ENCODE results near the gene HSD17B8. TPM values are rescaled to one million over a fixed set of nuclear protein-coding genes. Genes with fewer than 3 reads are reported as not detected.
A peak's percentile ranks its signal among the peaks of the same experiment; 100 is the strongest.

Gene HSD17B8
- polyA plus RNA-seq, 4 donors = 30.9 to 46.1 (median 33.0) TPM

DNA sequence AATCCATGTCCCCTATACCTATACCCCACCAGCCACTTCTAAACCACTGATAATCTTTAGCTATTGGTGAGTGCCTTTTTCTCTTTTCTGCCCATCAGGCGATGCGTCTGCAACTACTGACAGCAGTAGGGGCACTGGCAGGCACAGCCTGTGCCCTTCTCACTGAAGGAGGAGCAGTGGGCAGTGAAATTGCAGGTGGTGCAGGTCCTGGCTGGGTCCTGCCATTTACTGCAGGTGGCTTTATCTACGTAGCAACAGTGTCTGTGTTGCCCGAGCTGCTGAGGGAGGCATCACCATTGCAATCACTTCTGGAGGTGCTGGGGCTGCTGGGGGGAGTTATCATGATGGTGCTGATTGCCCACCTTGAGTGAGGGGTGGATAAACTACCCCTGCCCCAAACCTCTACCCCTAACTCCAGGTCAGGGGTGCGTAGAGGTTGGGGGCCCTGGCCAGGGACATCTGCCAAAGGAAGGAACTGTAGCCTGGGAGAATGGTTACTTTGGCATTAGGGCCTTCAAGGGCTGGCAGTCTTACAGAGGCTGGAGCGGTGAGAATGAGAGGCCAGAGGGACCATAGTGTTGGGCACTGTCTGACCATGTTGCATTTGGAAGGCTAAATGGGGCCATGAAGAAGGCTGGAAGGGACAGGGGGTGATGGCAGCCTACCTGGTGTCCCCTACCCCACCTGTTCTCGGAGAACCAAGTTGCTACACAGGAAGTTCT is 851 bp upstream of the HSD17B8 start:
- H3K4me3 ChIP-seq (ENCODE audit: low read depth in 1 of 3, low read length in 3 of 3) = peak overlapping the region in 1 of 3 donors; percentile 68

DNA sequence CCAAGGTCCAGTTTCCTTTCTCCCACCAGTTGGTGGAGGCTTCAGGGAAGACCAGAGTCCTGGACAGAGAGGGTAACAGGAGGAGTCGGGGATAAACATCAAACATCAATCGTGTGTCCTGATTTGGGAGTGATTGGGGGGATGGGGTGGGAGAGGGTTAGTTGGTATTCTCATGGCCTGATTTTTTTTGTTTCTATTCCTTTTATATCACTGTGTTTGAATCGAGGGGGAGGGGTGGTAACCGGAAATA is 365 bp upstream of the HSD17B8 start:
- WGBS, 3 donors = 3% methylated on average over 4 of the region's 4 CpGs
- H3K27me3 ChIP-seq (ENCODE audit: control insufficient read depth in 3 of 3, insufficient read depth in 3 of 3, low read length in 3 of 3) = no peaks in the 10 kb centered on the region
- FAIRE-seq (no peak), DNase-seq (no peak)
- peaks cover 5 to 24% (median 12%) of the 10 kb centered on the region in 3 donors for H3K36me3 ChIP-seq (ENCODE audit: control insufficient read depth in 3 of 3, insufficient read depth in 2 of 3, low read depth in 1 of 3, low read length in 3 of 3)
- peak overlapping the region in 2 of 3 donors; percentile 2 to 37 for H3K27ac ChIP-seq (ENCODE audit: low read depth in 1 of 3, low read length in 2 of 3)
- H3K4me3 ChIP-seq (ENCODE audit: low read depth in 1 of 3, low read length in 3 of 3) = peak overlapping the region in 2 of 3 donors; percentile 63 to 68
- no peaks in the 10 kb centered on the region for H3K9me3 ChIP-seq (ENCODE audit: control insufficient read depth in 2 of 2, insufficient read depth in 1 of 2, low read depth in 1 of 2, low read length in 1 of 2)
- H3K4me1 ChIP-seq (ENCODE audit: control insufficient read depth in 3 of 3, insufficient read depth in 2 of 3, low read depth in 1 of 3, low read length in 2 of 3) = peaks cover 9 to 39% (median 13%) of the 10 kb centered on the region in 3 donors

More for the DNA sequence above, 851 bp upstream of the HSD17B8 start:
- FAIRE-seq (no peak), DNase-seq (no peak)
- Histone ChIP-seq H3K27me3 (ENCODE audit: control insufficient read depth in 3 of 3, insufficient read depth in 3 of 3, low read length in 3 of 3) (no peaks in the 10 kb centered on the region), H3K4me1 (ENCODE audit: control insufficient read depth in 3 of 3, insufficient read depth in 2 of 3, low read depth in 1 of 3, low read length in 2 of 3) (peaks cover 9 to 40% (median 16%) of the 10 kb centered on the region in 3 donors), H3K27ac (ENCODE audit: low read depth in 1 of 3, low read length in 2 of 3) (peak overlapping the region in 2 of 3 donors; percentile 2 to 37), H3K9me3 (ENCODE audit: control insufficient read depth in 2 of 2, insufficient read depth in 1 of 2, low read depth in 1 of 2, low read length in 1 of 2) (no peaks in the 10 kb centered on the region), H3K36me3 (ENCODE audit: control insufficient read depth in 3 of 3, insufficient read depth in 2 of 3, low read depth in 1 of 3, low read length in 3 of 3) (peaks cover 5 to 24% (median 12%) of the 10 kb centered on the region in 3 donors)
- WGBS, 3 donors = 85 to 86% (median 86%) methylated on average over 7 of the region's 7 CpGs

DNA sequence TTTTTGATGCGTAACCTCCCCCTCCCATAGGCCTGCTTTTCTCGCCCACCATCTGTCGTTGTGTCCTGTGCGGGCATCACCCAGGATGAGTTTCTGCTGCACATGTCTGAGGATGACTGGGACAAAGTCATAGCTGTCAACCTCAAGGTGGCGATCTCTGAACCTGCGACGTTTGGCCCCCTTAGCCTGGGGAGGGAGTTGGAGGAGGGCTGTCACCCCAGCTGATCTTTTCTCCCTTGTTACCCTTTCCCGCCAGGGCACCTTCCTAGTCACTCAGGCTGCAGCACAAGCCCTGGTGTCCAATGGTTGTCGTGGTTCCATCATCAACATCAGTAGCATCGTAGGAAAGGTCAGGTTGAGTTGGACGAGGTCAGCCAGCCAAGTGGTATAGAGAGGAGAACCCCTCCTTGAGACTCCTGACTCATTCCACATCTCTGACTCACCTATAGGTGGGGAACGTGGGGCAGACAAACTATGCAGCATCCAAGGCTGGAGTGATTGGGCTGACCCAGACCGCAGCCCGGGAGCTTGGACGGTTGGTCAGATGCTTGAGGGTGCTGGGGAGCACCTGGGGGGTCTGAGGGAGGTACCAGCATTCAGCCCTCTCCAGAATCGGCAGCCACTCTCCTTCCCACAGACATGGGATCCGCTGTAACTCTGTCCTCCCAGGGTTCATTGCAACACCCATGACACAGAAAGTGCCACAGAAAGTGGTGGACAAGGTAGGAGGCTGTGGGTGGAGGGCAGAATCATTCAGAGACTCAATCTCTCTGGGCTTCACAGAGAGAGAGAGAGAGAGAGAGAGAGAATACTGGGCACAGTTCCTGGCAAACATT is 954 bp downstream of the HSD17B8 start:
- Histone ChIP-seq H3K4me1 (ENCODE audit: control insufficient read depth in 3 of 3, insufficient read depth in 2 of 3, low read depth in 1 of 3, low read length in 2 of 3) (peaks cover 9 to 39% (median 10%) of the 10 kb centered on the region in 3 donors), H3K4me3 (ENCODE audit: low read depth in 1 of 3, low read length in 3 of 3) (peak overlapping the region; percentile 63 to 71 (median 68)), H3K36me3 (ENCODE audit: control insufficient read depth in 3 of 3, insufficient read depth in 2 of 3, low read depth in 1 of 3, low read length in 3 of 3) (peaks cover 5 to 34% (median 12%) of the 10 kb centered on the region in 3 donors), H3K27ac (ENCODE audit: low read depth in 1 of 3, low read length in 2 of 3) (peak overlapping the region; percentile 45 to 83 (median 57)), H3K27me3 (ENCODE audit: control insufficient read depth in 3 of 3, insufficient read depth in 3 of 3, low read length in 3 of 3) (no peaks in the 10 kb centered on the region), H3K9me3 (ENCODE audit: control insufficient read depth in 2 of 2, insufficient read depth in 1 of 2, low read depth in 1 of 2, low read length in 1 of 2) (no peaks in the 10 kb centered on the region)
- FAIRE-seq (no peak), DNase-seq (peak; percentile 21 to 35)
- 30 to 43% (median 34%) methylated on average over 17 of the region's 17 CpGs for WGBS, 3 donors

DNA sequence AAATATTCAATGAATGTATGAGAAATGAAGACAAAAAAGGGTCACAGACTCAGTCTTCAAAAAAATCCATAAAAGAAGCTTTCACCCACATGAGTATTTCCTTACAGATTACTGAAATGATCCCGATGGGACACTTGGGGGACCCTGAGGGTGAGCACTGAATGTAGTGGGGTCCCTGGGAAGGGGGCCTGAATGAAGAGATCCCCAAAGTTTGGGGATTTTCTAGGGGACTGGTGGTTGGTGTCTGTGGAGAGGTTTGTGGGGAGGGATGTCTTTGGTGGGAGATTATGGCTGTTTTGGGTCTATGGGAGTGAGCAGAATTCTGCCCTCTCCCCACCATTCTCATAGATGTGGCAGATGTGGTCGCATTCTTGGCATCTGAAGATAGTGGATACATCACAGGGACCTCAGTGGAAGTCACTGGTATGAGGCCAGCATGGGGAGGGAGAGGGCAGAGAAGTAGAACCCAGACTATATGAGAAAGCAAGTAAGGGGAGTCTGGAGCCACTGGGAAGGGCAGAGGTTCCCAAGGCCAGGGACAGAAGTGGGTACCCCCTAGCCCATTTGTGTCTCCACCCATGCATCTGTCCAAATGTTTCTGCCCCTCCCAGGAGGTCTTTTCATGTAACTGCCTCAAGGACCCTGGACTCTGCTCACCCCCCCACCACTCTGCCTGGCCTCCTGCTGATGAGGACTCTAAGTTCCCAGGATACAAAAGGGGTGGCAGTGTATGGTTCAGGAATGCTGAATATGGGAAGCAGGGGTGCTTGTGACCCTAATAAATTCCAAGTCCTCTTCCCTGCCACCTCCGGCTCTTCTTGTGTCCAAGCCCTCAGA is 1.8 kb downstream of the HSD17B8 start:
- peaks cover 5 to 39% (median 12%) of the 10 kb centered on the region in 3 donors for H3K36me3 ChIP-seq (ENCODE audit: control insufficient read depth in 3 of 3, insufficient read depth in 2 of 3, low read depth in 1 of 3, low read length in 3 of 3)
- H3K4me3 ChIP-seq (ENCODE audit: low read depth in 1 of 3, low read length in 3 of 3) = no peak overlapping the region
- H3K27me3 ChIP-seq (ENCODE audit: control insufficient read depth in 3 of 3, insufficient read depth in 3 of 3, low read length in 3 of 3) = no peaks in the 10 kb centered on the region
- no peaks in the 10 kb centered on the region for H3K9me3 ChIP-seq (ENCODE audit: control insufficient read depth in 2 of 2, insufficient read depth in 1 of 2, low read depth in 1 of 2, low read length in 1 of 2)
- no peak for DNase-seq
- H3K4me1 ChIP-seq (ENCODE audit: control insufficient read depth in 3 of 3, insufficient read depth in 2 of 3, low read depth in 1 of 3, low read length in 2 of 3) = peaks cover 9 to 39% (median 10%) of the 10 kb centered on the region in 3 donors
- 77 to 81% (median 77%) methylated on average over 3 of the region's 3 CpGs for WGBS, 3 donors
- no peak for FAIRE-seq
- no peak overlapping the region for H3K27ac ChIP-seq (ENCODE audit: low read depth in 1 of 3, low read length in 2 of 3)

DNA sequence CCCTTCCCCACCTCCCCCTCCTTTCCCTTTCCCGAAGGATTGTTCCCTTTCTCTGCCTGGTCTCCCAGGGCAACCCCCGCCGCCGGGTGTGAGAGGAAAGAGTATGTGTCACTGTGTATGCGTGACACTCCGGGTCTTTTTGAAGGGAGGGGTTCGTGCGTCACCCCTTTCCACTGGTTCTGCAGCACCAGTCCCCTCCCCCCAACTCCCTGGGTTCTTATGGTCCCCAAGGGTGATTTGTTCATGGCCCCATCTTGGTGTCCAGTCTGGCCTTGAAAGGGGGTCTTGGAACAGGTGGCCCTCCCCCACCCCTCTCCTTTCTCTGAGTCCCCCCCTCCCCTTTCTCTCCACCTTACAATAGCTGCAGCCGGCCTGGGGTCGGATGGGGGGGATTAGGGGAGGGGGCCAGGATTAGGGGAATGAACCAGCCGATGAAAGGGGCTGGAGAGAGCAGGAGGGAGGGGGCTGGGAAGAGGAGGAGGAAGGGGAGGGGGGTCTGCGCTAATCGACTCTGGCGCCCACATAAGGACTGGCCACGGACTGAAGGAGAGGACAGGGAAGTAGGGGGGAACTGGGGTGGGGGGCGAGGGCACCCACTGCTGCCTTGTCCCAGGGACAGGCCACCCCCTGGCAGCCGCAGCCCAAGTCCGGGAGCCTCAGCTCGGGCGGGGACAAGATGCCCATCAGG is 2.6 kb downstream of the HSD17B8 start:
- peak in 1 of 2 donors; percentile 53 for DNase-seq
- Histone ChIP-seq H3K9me3 (ENCODE audit: control insufficient read depth in 2 of 2, insufficient read depth in 1 of 2, low read depth in 1 of 2, low read length in 1 of 2) (no peaks in the 10 kb centered on the region), H3K27me3 (ENCODE audit: control insufficient read depth in 3 of 3, insufficient read depth in 3 of 3, low read length in 3 of 3) (no peaks in the 10 kb centered on the region), H3K27ac (ENCODE audit: low read depth in 1 of 3, low read length in 2 of 3) (peak overlapping the region in 2 of 3 donors; percentile 90 to 95), H3K4me3 (ENCODE audit: low read depth in 1 of 3, low read length in 3 of 3) (peak overlapping the region in 2 of 3 donors; percentile 83 to 91), H3K4me1 (ENCODE audit: control insufficient read depth in 3 of 3, insufficient read depth in 2 of 3, low read depth in 1 of 3, low read length in 2 of 3) (peaks cover 4 to 33% (median 7%) of the 10 kb centered on the region in 3 donors), H3K36me3 (ENCODE audit: control insufficient read depth in 3 of 3, insufficient read depth in 2 of 3, low read depth in 1 of 3, low read length in 3 of 3) (peaks cover 5 to 40% (median 12%) of the 10 kb centered on the region in 3 donors)
- WGBS, 3 donors = 25 to 43% (median 35%) methylated on average over 15 to 20 of the region's 20 CpGs
- FAIRE-seq = no peak

DNA sequence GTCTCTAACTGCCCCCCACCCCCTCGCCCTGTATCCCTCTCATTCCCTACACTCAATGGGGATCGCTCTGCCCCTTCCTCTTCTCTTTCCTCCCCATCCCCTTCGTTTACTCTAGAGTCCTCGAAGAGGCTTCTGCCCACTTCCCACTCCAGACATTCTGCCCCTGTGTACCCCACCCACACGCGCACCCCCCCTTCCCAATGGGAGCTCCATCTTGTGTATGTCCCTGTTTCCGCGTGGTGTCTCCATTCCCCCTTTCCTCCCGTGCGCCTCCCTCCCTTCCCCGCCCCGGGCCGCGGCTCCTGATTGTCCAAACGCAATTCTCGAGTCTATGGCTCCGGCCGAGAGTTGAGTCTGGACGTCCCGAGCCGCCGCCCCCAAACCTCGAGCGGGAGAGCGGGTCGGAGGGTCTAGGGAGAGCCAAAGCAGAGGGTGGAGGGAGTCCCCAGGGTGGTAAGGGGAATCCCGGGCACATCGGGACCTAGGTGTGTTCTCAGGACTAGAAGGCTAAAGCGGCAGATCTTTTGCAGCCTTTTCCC is 3.2 kb downstream of the HSD17B8 start:
- peaks cover 3 to 37% (median 8%) of the 10 kb centered on the region in 3 donors for H3K36me3 ChIP-seq (ENCODE audit: control insufficient read depth in 3 of 3, insufficient read depth in 2 of 3, low read depth in 1 of 3, low read length in 3 of 3)
- no peaks in the 10 kb centered on the region for H3K27me3 ChIP-seq (ENCODE audit: control insufficient read depth in 3 of 3, insufficient read depth in 3 of 3, low read length in 3 of 3)
- peaks cover 0 to 27% (median 7%) of the 10 kb centered on the region in 3 donors for H3K4me1 ChIP-seq (ENCODE audit: control insufficient read depth in 3 of 3, insufficient read depth in 2 of 3, low read depth in 1 of 3, low read length in 2 of 3)
- peak; percentile 49 to 76 for DNase-seq
- H3K9me3 ChIP-seq (ENCODE audit: control insufficient read depth in 2 of 2, insufficient read depth in 1 of 2, low read depth in 1 of 2, low read length in 1 of 2) = no peaks in the 10 kb centered on the region
- no peak for FAIRE-seq
- peak overlapping the region; percentile 83 to 91 (median 87) for H3K4me3 ChIP-seq (ENCODE audit: low read depth in 1 of 3, low read length in 3 of 3)
- WGBS, 3 donors = 1% methylated on average over 26 to 29 of the region's 29 CpGs
- H3K27ac ChIP-seq (ENCODE audit: low read depth in 1 of 3, low read length in 2 of 3) = peak overlapping the region; percentile 89 to 95 (median 90)

DNA sequence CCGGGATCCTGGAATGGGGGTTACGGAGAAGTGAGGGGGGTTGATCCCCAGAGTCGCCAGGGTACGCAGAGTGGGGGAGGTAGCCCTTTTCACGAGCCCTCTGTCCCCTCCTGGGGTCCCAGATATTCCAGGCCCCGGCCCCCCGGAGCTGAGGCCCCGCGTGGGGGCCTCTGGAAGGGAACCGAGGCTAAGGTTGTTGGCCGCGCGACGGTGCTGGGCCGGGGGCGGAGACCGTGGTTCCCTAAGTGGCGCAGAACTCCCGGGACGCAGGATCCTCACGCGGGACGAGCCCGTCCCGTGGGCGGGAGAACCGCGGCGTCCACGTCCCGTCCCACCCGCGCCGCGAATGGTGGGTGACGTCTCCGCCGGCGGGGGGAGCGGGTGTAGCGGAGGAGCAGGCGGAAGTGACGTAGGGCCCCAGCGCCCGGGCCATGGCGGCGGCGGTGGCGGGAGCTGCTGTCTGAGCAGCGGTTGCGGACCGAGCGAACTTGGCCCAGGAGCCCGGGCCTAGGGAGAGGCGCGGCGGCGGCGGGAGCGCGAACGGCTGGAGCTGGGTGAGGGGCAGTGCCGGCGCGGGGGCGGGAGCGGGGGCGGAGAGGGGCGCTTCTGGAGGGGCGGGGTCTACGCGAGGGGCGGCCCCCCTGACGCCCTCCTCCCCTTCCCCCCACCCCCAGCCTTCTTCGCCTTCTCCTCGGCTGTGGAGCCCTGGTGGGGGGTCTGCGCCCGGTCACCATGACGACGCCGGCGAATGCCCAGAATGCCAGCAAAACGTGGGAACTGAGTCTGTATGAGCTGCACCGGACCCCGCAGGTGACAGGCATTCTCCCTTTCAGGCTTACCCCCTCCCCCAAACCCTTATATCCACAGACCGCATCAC is 3.9 kb downstream of the HSD17B8 start, which contains the start of gene RING1:
Gene RING1 (plus strand): TSS at position 410 of the 877 bp plus-strand sequence. CDS start 323 bp downstream, at position 733.
- H3K27me3 ChIP-seq (ENCODE audit: control insufficient read depth in 3 of 3, insufficient read depth in 3 of 3, low read length in 3 of 3) = peaks cover 0 to 6% (median 0%) of the 10 kb centered on the region in 3 donors
- peak within 1 kb of the TSS; percentile 83 to 91 (median 87) for H3K4me3 ChIP-seq (ENCODE audit: low read depth in 1 of 3, low read length in 3 of 3)
- H3K9me3 ChIP-seq (ENCODE audit: control insufficient read depth in 2 of 2, insufficient read depth in 1 of 2, low read depth in 1 of 2, low read length in 1 of 2) = no peaks in the 10 kb centered on the region
- H3K27ac ChIP-seq (ENCODE audit: low read depth in 1 of 3, low read length in 2 of 3) = peak within 1 kb of the TSS; percentile 89 to 95 (median 90)
- DNase-seq (peak; percentile 79 to 94), FAIRE-seq (no peak)
- peaks cover 2 to 32% (median 3%) of the 10 kb centered on the region in 3 donors for H3K36me3 ChIP-seq (ENCODE audit: control insufficient read depth in 3 of 3, insufficient read depth in 2 of 3, low read depth in 1 of 3, low read length in 3 of 3)
- WGBS, 3 donors = 0% methylated on average over 47 to 84 of the region's 86 CpGs
- H3K4me1 ChIP-seq (ENCODE audit: control insufficient read depth in 3 of 3, insufficient read depth in 2 of 3, low read depth in 1 of 3, low read length in 2 of 3) = peaks cover 4 to 34% (median 10%) of the 10 kb centered on the region in 3 donors
